GM12878 (cell line): ENCODE measurements around the gene RREB1. TPM values are rescaled to one million over a fixed set of nuclear protein-coding genes. Genes with fewer than 3 reads are reported as not detected.

Experiments
- ATAC-seq: fragments of 200-7000 bp; cut with Tn5 transposase; 3 replicates; pipeline ENCODE4 v1.9.1; 2020; ENCODE audit warnings: mild to moderate bottlenecking, moderate library complexity
- BruUV-seq: library from RNA; stranded (reverse); fragments of 400-500 nt; replicated peaks from 2 replicates; lab custom pipeline; 2021; lab: Mats Ljungman, UMichigan
- CTCF ChIA-PET: fragments of 300-600 bp; sonication (Branson Sonifier 250); formaldehyde crosslinking; extraction: SDS; loops from one replicate; lab custom pipeline; 2021; ENCODE audit warnings: inconsistent platforms; lab: Yijun Ruan, JAX
- POLR2A ChIA-PET: fragments of 350-600 bp; formaldehyde crosslinking; extraction: SDS; loops from one replicate; lab custom pipeline; 2021; ENCODE audit warnings: inconsistent platforms; lab: Charles Lee
- RAD21 ChIA-PET: fragments of 300-600 bp; sonication (Branson Sonifier 250); formaldehyde crosslinking; loops from one replicate; lab custom pipeline; 2023; ENCODE audit warnings: antibody characterized with exemption; ENCODE audit not compliant: unreplicated experiment; lab: Charles Lee
- SMC1A ChIA-PET: fragments of 300-600 bp; sonication (Branson Sonifier 250); formaldehyde crosslinking; loops from one replicate; lab custom pipeline; 2023; ENCODE audit not compliant: unreplicated experiment, uncharacterized antibody; lab: Charles Lee
- DNase-seq: peaks from one replicate; pipeline ENCODE4 v3.0.0-alpha.2; 2011; ENCODE audit warnings: low read depth, low spot score
- FAIRE-seq: peaks from 3 replicates; lab custom pipeline; 2011; peaks lifted over from hg19 to GRCh38; lab: Jason Lieb, UNC
- H2AFZ ChIP-seq: 2 replicates; pipeline ENCODE4 v1.6.0; 2011; ENCODE audit warnings: low read depth, low read length, control low read depth; ENCODE audit not compliant: control insufficient read depth
- H3K27ac ChIP-seq: 2 replicates; pipeline ENCODE4 v1.5.1; 2011; ENCODE audit warnings: control low read depth; ENCODE audit not compliant: control insufficient read depth, insufficient read depth
- H3K27me3 ChIP-seq, 2 experiments: replicated peaks in 1 of 2; 2 replicates each; pipeline versions ENCODE4 v1.6.0 to v1.6.1; 2011; ENCODE audit warnings: low read length in 1 of 2; ENCODE audit not compliant: control insufficient read depth in 2 of 2, insufficient read depth in 2 of 2
- H3K36me3 ChIP-seq, 2 experiments: 2 replicates each; pipeline ENCODE4 v1.5.1; 2011; ENCODE audit warnings: low read length in 1 of 2; ENCODE audit not compliant: control insufficient read depth in 2 of 2, insufficient read depth in 2 of 2
- H3K4me1 ChIP-seq: 2 replicates; pipeline ENCODE4 v1.6.1; 2011; ENCODE audit warnings: mild to moderate bottlenecking, low read length, moderate library complexity, mixed read lengths; ENCODE audit not compliant: control insufficient read depth, insufficient read depth
- H3K4me2 ChIP-seq: 2 replicates; pipeline ENCODE4 v1.6.0; 2011; ENCODE audit warnings: control low read depth; ENCODE audit not compliant: control insufficient read depth, insufficient read depth
- H3K4me3 ChIP-seq: fragments of 200-600 bp; sonication (generic); 2 replicates; pipeline ENCODE4 v1.5.1; 2016
- H3K79me2 ChIP-seq: 2 replicates; pipeline ENCODE4 v1.6.0; 2011; ENCODE audit warnings: low read length; ENCODE audit not compliant: control insufficient read depth, insufficient read depth
- H3K9ac ChIP-seq: 2 replicates; pipeline ENCODE4 v1.8.0; 2011; ENCODE audit warnings: low read length, control low read depth, mixed read lengths; ENCODE audit not compliant: control insufficient read depth, insufficient read depth
- H3K9me3 ChIP-seq: replicated peaks from 3 replicates; pipeline ENCODE4 v1.5.1; 2011; ENCODE audit warnings: mild to moderate bottlenecking, low read length; ENCODE audit not compliant: control insufficient read depth, insufficient read depth
- H4K20me1 ChIP-seq: 2 replicates; pipeline ENCODE4 v1.6.0; 2011; ENCODE audit not compliant: control insufficient read depth, insufficient read depth
- NR2F1 ChIP-seq: fragments of 450-650 bp; conservative IDR thresholded peaks from 2 replicates; pipeline ENCODE4 v1.6.1; 2017; ENCODE audit warnings: mild to moderate bottlenecking
- NRF1 ChIP-seq: conservative IDR thresholded peaks from 2 replicates; pipeline ENCODE4 v1.6.1; 2011; ENCODE audit warnings: mild to moderate bottlenecking, low read depth, low read length, improper control_type of control experiment
- RAD51 ChIP-seq: fragments of 450-650 bp; IDR thresholded peaks from 2 replicates; pipeline ENCODE4 v1.6.1; 2016; ENCODE audit warnings: moderate library complexity, mild to moderate bottlenecking, inconsistent platforms
- STAT1 ChIP-seq: fragments of 450-650 bp; conservative IDR thresholded peaks from 2 replicates; pipeline ENCODE4 v1.6.1; 2014; ENCODE audit warnings: antibody characterized with exemption, mild to moderate bottlenecking
- WRNIP1 ChIP-seq: IDR thresholded peaks from 2 replicates; pipeline ENCODE4 v1.6.1; 2011; ENCODE audit warnings: low read depth, low read length, improper control_type of control experiment, borderline replicate concordance
- YY1 ChIP-seq: IDR thresholded peaks from 2 replicates; pipeline ENCODE4 v1.6.1; 2011; ENCODE audit warnings: low read depth, mild to moderate bottlenecking, low read length
- ZBTB4 ChIP-seq: fragments of 450-650 bp; formaldehyde crosslinking; IDR thresholded peaks from 2 replicates; pipeline ENCODE4 v1.4.0; 2022; ENCODE audit warnings: mild to moderate bottlenecking, moderate library complexity
- WGBS: methylation state at CpG from one replicate; pipeline ENCODE4 v1.1.6; 2016; ENCODE audit warnings: low lambda C conversion rate; ENCODE audit not compliant: insufficient replicate concordance, insufficient coverage; ENCODE audit errors: missing lambda C conversion rate; 5-methylcytosine and 5-hydroxymethylcytosine counted together
- in situ Hi-C: fragments of 300-500 bp; cut with MboI; formaldehyde crosslinking; loops from 9 replicates; pipeline ENCODE4 v1.14.3; 2018; ENCODE audit warnings: mixed read lengths
- intact Hi-C: fragments of 100-400 bp; cut with micrococcal nuclease; formaldehyde crosslinking; loops from one replicate; pipeline ENCODE4 v1.14.2; 2022; ENCODE audit not compliant: unreplicated experiment
- polyA plus RNA-seq, 11 experiments: library from polyadenylated mRNA; depleted of rRNA in 4 of 11; unstranded in 6 of 11; stranded (reverse) in 5 of 11; fragments of >200 nt; fragmentation: Nextera tagmentation in 4 of 11; fragmentation: Illumina TruSeq in 1 of 11; extraction: Ambion mirVana in 4 of 11; extraction: Trizol in 1 of 11; gene quantifications; 1 replicate in 1 of 11; 2 replicates in 10 of 11; pipeline versions ENCODE4 v1.2.1 to v1.2.3, GENCODE V29; 2011 to 2016; ENCODE audit warnings: inconsistent platforms in 2 of 11, missing spikeins in 2 of 11, low read depth in 1 of 11
- total RNA-seq, 4 experiments: library from RNA; depleted of rRNA in 3 of 4; stranded (reverse); fragments of >200 nt in 3 of 4; fragmentation: Illumina TruSeq in 1 of 4; extraction: Trizol in 1 of 4; gene quantifications; 2 replicates each; pipeline versions ENCODE4 v1.2.1 to v1.2.3, GENCODE V29; 2013 to 2021
- TF ChIP-seq, protein P1 (sequence below): fragments of 450-650 bp; IDR thresholded peaks from 2 replicates; pipeline ENCODE4 v1.6.1; 2016; ENCODE audit warnings: mild to moderate bottlenecking
- TF ChIP-seq, protein P2 (sequence below): IDR thresholded peaks from 2 replicates; pipeline ENCODE4 v1.6.1; 2012; ENCODE audit warnings: improper control_type of control experiment, low read depth, low read length; ENCODE audit not compliant: insufficient replicate concordance

The RREB1 gene
- total and polyA plus RNA-seq, 10 of the 15 experiments (the other 5 are each of a cell fraction or from before 2014, with no cell fraction given), result 1.9 to 30.3 (median 8.6) TPM

DNA sequence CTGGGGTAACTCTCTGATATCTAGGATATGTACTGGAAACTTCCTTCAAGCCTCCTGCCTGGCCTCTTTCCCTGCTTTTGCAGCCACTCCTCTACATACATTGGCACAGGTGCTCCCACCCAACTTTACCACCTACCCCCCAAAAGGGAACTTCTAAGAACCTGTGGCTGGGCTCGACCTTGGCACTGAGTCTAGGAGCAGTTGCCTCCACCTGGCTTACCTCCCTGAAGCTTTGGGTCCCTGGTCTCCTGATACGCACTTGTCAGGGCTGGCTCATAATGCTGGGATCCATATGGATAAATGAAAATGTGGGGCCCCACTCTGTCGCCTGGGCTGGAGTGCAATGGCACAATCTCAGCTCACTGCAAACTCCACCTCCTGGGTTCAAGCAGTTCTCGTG lies 149.0 kb downstream of the RREB1 start:
- RAD21 ChIA-PET, result no interaction called here
- Histone ChIP-seq H3K4me2 (no peak overlapping the region), H3K9ac (no peak overlapping the region), H2AFZ (no peak overlapping the region), H3K4me3 (no peak overlapping the region), H3K79me2 (no peaks in the 10 kb centered on the region), H3K4me1 (peaks cover 9% of the 10 kb centered on the region), H3K36me3 (peaks cover 0 to 2% of the 10 kb centered on the region in 2 experiments; a peak in 3 of 4 replicates), H3K9me3 (no peaks in the 10 kb centered on the region; the same call in 1 of the 3 replicates), H3K27ac (no peak overlapping the region), H3K27me3 (0 out of 4 replicates have a peak, but pooled peaks cover 0 to 4% of the 10 kb centered on the region in 2 experiments), H4K20me1 (no peaks in the 10 kb centered on the region)
- FAIRE-seq (no peak), DNase-seq (no peak), ATAC-seq (no peak)
- TF ChIP-seq YY1, result no peak
- TF ChIP-seq STAT1, result no peak
- no peak for TF ChIP-seq NRF1
- TF ChIP-seq WRNIP1, result no peak
- TF ChIP-seq, protein P1, sequence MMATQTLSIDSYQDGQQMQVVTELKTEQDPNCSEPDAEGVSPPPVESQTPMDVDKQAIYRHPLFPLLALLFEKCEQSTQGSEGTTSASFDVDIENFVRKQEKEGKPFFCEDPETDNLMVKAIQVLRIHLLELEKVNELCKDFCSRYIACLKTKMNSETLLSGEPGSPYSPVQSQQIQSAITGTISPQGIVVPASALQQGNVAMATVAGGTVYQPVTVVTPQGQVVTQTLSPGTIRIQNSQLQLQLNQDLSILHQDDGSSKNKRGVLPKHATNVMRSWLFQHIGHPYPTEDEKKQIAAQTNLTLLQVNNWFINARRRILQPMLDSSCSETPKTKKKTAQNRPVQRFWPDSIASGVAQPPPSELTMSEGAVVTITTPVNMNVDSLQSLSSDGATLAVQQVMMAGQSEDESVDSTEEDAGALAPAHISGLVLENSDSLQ, result no peak
- TF ChIP-seq, protein P2, sequence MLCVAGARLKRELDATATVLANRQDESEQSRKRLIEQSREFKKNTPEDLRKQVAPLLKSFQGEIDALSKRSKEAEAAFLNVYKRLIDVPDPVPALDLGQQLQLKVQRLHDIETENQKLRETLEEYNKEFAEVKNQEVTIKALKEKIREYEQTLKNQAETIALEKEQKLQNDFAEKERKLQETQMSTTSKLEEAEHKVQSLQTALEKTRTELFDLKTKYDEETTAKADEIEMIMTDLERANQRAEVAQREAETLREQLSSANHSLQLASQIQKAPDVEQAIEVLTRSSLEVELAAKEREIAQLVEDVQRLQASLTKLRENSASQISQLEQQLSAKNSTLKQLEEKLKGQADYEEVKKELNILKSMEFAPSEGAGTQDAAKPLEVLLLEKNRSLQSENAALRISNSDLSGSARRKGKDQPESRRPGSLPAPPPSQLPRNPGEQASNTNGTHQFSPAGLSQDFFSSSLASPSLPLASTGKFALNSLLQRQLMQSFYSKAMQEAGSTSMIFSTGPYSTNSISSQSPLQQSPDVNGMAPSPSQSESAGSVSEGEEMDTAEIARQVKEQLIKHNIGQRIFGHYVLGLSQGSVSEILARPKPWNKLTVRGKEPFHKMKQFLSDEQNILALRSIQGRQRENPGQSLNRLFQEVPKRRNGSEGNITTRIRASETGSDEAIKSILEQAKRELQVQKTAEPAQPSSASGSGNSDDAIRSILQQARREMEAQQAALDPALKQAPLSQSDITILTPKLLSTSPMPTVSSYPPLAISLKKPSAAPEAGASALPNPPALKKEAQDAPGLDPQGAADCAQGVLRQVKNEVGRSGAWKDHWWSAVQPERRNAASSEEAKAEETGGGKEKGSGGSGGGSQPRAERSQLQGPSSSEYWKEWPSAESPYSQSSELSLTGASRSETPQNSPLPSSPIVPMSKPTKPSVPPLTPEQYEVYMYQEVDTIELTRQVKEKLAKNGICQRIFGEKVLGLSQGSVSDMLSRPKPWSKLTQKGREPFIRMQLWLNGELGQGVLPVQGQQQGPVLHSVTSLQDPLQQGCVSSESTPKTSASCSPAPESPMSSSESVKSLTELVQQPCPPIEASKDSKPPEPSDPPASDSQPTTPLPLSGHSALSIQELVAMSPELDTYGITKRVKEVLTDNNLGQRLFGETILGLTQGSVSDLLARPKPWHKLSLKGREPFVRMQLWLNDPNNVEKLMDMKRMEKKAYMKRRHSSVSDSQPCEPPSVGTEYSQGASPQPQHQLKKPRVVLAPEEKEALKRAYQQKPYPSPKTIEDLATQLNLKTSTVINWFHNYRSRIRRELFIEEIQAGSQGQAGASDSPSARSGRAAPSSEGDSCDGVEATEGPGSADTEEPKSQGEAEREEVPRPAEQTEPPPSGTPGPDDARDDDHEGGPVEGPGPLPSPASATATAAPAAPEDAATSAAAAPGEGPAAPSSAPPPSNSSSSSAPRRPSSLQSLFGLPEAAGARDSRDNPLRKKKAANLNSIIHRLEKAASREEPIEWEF, result no peak
- TF ChIP-seq NR2F1, result no peak
- TF ChIP-seq ZBTB4 (CRISPR knock-in tag), result no peak
- no peak for TF ChIP-seq RAD51
- SMC1A ChIA-PET, result no interaction called here
- WGBS, result 50% methylated on average over 4 of the region's 4 CpGs
- CTCF ChIA-PET, result interaction anchor here (1.6 kb wide), 1 partner anchor 14 kb away, joined by 5 read pairs; no protein-coding TSS in a partner anchor
- POLR2A ChIA-PET, result no interaction called here
- intact Hi-C loops, result no loop called here
- in situ Hi-C loops, result no loop called here
- no TSS peak for BruUV-seq
